ENCODE measurements around the gene CFAP141.

Gene CFAP141

GRCh38 chr1:154159554-154159953, 46.6 kb downstream of the CFAP141 start:
- DNase-seq (ENCODE audit: low spot score): no peak
- no peak for TF ChIP-seq CTCF (IDR thresholded peaks at IDR 0.05; ENCODE audit: borderline replicate concordance, control extremely low read depth, extremely low read depth, insufficient read depth, missing control alignments)
- in situ Hi-C loops (cut with MboI; ENCODE audit: low sequenced_read_pairs, unreplicated experiment): no loop called here

- no peak for TF ChIP-seq CTCF (IDR thresholded peaks at IDR 0.05; ENCODE audit: borderline replicate concordance, control extremely low read depth, extremely low read depth, insufficient read depth, missing control alignments)
- in situ Hi-C loops (cut with MboI; ENCODE audit: low sequenced_read_pairs, unreplicated experiment): no loop called here
- DNase-seq (ENCODE audit: low spot score): no peak
Measured at GRCh38 chr1:154158307-154159125, 47.6 kb downstream of the CFAP141 start.

- no peak for TF ChIP-seq CTCF (IDR thresholded peaks at IDR 0.05; ENCODE audit: borderline replicate concordance, control extremely low read depth, extremely low read depth, insufficient read depth, missing control alignments)
- in situ Hi-C loops (cut with MboI; ENCODE audit: low sequenced_read_pairs, unreplicated experiment): no loop called here
- peak; percentile 82 for DNase-seq (ENCODE audit: low spot score)
Measured at GRCh38 chr1:154157520-154158306, 48.4 kb downstream of the CFAP141 start.

GRCh38 chr1:154155251-154155650, 50.9 kb downstream of the CFAP141 start:
- no peak for DNase-seq (ENCODE audit: low spot score)
- TF ChIP-seq CTCF (IDR thresholded peaks at IDR 0.05; ENCODE audit: borderline replicate concordance, control extremely low read depth, extremely low read depth, insufficient read depth, missing control alignments): no peak

GRCh38 chr1:154154534-154155191, 51.5 kb downstream of the CFAP141 start, which contains the start of gene NUP210L:
Gene NUP210L (minus strand): TSS chr1:154155073.
- in situ Hi-C loops (cut with MboI; ENCODE audit: low sequenced_read_pairs, unreplicated experiment): no loop called here

More at GRCh38 chr1:154155251-154155650, 50.9 kb downstream of the CFAP141 start:
- in situ Hi-C loops (cut with MboI; ENCODE audit: low sequenced_read_pairs, unreplicated experiment): no loop called here

More at GRCh38 chr1:154154534-154155191, 51.5 kb downstream of the CFAP141 start, which contains the start of gene NUP210L:
- DNase-seq (ENCODE audit: low spot score): no peak
- TF ChIP-seq CTCF (IDR thresholded peaks at IDR 0.05; ENCODE audit: borderline replicate concordance, control extremely low read depth, extremely low read depth, insufficient read depth, missing control alignments): no peak

Measured in GM13976 (cell line).